HUDEP-2 (cell line): ENCODE data around the gene TLX1.
A peak's percentile ranks its signal among the peaks of the same experiment; 100 is the strongest.

ENCODE experiments used
- DNase-seq, 76 experiments: peaks; one replicate each; lab custom pipeline; 2025; ENCODE audit not compliant: unreplicated experiment in 76 of 76; lab: John Stamatoyannopoulos, UW

Gene TLX1

GRCh38 chr10:101133489-101134298 is 2.6 kb downstream of the TLX1 start:
- DNase-seq: no peak

DNA sequence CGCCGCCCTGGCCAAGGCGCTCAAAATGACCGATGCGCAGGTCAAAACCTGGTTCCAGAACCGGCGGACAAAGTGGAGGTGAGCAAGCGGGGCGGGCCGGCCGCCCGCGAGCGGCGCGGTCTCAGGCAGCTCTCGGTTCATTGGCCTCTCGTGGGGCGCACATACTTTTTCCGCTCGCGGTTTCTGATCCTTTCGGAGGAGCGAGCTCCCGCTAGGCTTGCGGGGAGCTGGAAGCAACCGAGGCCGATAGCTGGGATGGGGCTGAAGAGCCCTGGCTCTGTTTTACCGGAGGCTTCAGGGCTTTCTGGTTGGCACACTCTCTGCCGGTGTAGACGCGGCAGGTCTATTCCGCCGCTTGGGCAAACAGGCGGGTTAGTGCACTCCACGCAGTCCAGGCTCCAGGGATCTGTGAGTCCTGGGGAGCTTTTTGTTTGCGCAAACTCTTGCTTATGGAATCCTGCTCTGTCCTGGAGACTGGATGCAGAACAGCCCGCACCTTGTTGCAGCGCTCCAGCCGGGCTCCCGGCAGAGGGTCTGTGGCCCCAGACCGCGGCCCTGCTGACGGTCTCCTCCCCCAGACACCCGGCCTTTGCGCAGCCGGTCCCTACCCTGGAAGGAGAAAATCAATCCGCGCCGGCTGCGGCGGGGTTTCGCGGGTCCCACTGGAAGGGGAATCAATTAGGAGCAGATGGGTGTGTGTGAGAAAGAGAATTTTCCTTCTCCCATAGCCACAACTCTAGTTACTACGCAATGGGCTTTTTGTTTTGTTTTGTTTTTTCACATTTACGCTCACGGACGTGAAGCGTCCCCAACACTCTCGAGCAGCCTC is 3.4 kb downstream of the TLX1 start:
- DNase-seq: no peak

GRCh38 chr10:101135141-101136006 is 4.3 kb downstream of the TLX1 start:
- DNase-seq: no peak

DNA sequence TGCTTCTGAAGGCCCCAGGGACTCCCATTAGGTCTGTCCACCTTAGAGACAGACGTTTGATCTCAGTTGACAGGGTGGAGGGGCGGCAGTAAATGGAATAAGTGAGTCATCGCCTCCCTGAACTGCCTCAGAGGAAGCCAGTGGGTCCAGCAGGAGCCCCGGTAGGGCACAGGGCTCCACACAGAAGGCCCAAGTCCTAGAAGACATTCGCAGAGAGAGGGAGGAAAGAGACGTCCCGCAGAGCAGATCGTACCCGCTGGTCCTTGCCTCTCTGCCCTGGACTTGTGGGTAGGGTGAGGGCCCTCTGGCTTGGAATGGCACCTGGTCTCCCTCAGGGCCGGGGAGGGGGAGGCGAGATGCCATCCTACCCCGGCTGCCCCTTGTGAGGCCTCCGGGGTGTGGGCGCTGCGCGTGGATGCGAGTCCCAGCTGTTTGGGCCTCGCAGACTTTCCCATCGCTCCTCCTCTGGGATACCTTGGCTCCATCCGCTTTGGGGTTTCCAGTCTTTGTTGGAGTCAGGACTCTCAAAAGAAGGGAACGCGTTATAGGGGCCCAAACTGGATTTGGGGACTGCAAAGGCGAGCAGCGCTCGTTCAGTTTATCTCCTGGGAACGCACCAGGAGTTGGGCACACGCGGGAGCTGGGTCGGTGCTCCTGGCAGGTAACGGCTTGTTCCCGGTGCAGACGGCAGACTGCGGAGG is 5.1 kb downstream of the TLX1 start:
- peak in 15 of 76 experiments; percentile 3 to 63 (median 16) for DNase-seq

- DNase-seq: no peak
Observed at GRCh38 chr10:101136708-101137121, 5.6 kb downstream of the TLX1 start.

- DNase-seq: no peak
Observed at GRCh38 chr10:101137271-101137670, 6.2 kb downstream of the TLX1 start.

GRCh38 chr10:101138788-101139420 is 7.8 kb downstream of the TLX1 start:
- DNase-seq: no peak

- DNase-seq: no peak
Observed at GRCh38 chr10:101139421-101139911, 8.4 kb downstream of the TLX1 start.

DNA sequence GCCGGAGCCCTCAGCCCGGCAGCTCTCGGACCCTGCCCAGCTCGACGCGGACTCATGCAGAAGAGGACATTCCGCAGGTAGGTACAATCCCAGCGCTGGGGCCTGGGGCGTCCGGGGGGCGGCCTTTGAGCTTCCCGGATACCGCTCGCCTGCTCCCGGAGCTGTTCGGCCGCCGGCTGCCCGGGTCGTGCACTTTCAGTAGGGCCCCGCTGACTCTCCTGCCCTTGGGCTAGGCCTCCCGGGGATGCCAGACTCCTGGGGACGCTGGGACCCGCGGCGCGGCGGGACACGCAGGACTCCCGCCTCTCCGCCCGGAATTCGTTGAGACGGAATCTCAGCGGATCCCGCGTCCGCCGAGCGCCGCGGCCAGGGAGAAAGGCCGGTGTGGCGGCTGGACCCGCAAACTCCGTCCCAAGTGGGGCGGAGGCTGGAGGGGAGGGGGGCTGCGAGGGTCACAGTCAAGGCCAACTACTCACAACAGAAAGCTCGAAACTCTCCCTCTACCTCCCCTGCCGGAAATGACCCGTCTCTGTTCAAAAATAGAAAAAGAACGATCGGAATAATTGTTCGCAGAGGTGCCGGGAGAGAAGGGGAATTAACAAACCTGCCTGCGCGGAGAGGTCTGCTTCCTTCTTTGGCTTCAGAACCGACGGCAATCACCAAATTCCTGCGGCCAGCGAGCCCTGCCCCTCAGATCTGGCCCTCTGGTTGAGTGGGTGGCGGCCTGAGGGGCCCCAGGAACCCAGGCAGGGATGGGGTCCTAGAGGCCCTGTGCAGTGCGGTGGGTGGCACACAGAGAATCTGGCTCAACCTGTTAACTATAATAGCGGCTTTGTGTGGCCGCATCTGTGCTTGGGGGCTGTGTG is 9.2 kb downstream of the TLX1 start:
- DNase-seq: no peak

DNA sequence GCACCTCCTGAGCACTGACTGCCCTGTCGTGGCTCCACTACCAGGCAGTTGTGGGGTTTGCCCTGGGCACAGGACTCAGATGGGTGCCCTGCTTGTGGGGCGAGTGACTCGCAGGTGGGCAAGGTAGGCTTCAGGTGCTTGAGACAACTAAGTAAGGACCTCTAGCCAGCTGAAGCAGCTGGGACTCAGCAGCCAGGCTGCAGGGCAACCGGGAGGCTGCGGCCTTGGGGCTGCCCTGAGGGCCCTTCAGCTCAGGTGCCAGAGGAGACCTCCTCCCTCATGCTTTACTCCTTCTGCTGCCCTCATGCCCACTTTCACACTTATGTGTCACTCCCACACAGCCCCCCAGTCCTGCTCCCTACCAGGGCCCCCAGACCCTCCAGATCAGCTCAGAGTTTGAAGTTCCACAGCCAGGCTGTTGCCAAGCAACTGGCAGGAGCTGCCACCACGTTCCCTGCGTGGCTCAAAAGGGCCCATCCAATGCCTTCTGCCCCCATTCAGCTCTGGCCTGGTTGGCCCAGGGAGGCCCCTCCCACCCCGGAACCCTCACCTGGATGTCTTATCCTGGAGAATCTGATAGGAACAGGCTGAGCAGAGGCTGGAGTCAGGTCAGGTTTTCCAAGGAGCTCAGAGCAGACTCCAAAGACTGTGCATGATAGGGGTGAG is 10.0 kb downstream of the TLX1 start:
- no peak for DNase-seq

GRCh38 chr10:101141616-101142532 is 10.8 kb downstream of the TLX1 start:
- DNase-seq: peak in 68 of 76 experiments; percentile 13 to 82 (median 63)

DNA sequence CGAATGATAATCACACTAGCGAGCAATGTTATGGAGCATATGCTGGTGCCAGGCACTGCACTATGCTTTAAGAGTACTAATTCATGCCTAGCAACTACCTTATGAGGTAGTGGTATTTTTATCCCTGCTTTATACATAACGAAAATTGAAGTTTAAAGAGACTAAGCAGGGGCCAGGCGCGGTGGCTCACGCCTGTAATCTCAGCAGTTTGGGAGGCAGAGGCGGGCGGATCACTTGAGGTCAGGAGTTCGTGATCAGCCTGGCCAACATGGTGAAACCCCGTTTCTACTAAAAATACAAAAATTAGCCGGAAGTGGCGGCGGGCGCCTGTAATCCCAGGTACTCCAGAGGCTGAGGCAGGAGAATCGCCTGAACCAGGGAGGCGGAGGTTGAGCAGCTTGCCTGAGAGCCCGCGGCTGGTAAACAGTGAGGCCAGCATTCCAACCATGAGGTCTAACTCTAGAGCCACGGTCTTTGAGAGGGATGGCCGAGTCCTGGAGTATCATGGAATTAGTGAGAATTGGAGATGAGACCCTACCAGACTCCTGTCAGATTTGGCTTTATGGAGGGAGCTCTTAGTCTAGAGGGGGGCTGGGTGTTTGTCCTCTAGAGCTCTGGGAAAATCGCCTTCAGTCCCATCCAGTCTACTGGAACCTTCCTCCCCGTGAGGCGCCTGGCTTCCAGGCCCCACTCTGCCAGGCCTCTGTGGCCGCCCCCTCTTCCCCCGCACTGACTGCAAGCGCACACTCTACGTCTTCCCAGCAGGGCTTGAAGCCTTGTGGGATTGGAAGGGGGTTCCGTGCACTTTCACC is 11.6 kb downstream of the TLX1 start:
- no peak for DNase-seq

- no peak for DNase-seq
Observed at GRCh38 chr10:101143345-101143630, 12.2 kb downstream of the TLX1 start.

DNA sequence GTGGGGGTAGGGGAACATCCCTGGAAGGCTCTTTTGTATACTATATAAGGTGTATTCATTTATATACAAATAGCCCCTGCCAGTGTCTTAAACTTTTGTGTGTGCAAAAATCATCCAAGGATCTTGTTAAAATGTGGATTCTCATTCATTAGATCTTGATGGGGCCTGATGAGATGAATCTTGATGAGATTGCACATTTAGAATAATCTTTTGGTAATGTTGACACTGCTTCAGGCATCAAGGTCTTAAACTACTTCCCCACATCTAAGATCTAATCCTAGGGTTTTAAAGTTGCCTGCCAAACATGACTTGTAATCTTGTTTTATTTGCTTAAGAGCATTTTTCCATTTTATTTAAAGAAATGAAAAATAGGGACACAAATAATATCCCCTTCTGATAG is 13.0 kb downstream of the TLX1 start:
- no peak for DNase-seq

DNA sequence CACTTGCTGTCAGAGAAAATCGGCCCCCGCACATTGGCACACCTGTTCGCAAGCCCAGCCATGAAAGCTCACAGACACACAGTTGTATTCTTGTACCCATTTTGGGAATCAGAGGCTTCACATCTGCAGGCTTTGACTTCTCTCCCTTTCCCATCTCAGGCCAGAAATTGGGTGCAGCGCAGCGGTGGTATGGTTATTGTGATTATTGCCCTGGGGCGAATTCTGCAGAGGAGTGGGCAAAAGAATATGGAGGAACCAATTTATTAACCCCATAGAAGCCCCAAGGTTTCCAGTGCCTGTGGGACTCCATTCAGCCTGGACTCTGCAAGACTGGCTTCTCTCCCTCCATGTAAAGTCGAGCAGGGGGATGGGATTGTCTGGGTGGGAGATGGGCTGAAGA is 14.0 kb downstream of the TLX1 start:
- DNase-seq: no peak

DNA sequence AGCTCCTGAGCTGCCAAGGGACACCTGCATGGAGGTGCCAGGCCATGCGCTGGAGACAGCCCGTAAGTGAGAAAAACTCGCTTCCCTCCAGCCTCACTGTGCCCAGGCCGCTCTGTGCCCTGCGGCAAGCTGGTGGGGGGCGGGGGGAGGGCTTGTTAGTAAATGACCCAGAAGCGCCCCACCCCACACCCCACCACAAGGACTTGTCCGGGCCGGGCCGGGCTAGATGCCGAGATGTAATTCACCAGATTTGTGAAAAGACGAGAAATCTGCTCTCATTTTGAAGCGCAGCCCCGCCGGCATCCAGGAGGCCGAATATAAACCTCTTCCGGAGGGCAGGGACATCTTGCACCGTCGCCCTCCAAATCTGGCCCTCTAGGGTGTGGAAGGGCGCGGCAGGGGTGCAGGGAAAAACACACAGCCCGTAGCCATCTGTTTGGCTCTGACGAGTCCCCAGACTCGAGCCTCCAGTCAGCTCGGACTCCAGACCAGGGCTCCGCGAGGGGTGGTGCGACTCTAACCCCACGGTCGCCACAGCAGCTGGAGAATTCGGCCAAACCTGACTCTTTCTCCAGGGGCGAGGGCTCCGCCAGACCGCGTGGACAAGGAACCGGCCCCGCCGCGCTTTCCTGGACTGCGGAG is 14.8 kb downstream of the TLX1 start:
- no peak for DNase-seq
